Putamen (tissue), 1 donor: ENCODE measurements around the gene PYDC1.
"Not testable (repeated sequence)": the region's sequence is repeated elsewhere in the genome, so short reads cannot be mapped to it uniquely, and the experiment has no call there.

Experiments
- DNase-seq: peaks from one replicate; pipeline ENCODE4 v3.0.0-alpha.2; 2016; ENCODE audit warnings: low spot score

Gene PYDC1

DNA sequence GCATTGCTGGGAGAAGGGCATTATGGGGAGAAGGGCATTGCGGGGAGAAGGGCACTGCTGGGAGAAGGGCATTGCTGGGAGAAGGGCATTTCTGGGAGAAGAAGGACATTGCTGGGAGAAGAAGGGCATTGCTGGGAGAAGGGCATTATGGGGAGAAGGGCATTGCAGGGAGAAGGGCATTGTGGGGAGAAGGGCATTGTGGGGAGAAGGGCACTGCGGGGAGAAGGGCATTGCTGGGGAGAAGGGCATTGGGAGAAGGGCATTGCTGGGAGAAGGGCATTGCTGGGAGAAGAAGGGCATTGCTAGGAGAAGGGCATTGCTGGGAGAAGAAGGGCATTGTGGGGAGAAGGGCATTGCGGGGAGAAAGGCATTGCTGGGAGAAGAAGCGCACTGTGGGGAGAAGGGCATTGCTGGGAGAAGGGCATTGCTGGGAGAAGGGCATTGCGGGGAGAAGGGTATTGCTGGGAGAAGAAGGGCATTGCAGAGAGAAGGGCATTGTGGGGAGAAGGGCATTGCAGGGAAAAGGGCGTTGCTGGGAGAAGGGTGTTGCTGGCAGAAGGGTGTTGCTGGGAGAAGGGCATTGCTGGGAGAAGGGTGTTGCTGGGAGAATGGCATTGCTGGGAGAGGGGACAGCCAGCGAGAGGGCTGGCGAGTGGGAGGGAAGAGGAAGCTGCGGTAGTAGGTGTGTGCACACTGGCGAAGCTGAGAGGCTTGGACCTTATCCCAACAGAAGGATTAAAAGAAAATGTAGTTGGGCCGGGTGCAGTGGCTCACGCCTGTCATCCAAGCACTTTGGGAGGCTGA lies 4.6 kb upstream of the PYDC1 start:
- no peak for DNase-seq

DNA sequence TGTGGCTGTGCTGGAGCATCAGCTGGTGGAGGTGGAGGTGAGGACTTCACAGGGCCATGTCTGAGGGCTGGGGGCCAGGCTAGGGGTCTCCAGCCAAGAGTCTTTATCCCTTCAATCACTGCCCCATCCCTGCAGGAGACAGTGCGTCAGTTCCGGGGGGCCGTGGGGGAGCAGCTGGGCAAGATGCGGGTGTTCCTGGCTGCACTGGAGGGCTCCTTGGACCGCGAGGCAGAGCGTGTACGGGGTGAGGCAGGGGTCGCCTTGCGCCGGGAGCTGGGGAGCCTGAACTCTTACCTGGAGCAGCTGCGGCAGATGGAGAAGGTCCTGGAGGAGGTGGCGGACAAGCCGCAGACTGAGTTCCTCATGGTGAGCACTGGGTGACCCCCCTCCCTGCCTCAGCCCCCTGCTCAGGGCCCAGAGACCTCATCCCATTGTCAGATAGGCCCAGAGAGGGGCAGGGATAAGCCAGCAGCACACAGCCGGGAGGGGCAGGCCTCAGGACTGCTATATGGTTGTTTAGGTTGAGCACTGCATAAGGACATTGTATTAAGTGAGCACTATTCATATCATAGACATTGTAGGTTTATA lies 2.3 kb upstream of the PYDC1 start:
- no peak for DNase-seq

DNA sequence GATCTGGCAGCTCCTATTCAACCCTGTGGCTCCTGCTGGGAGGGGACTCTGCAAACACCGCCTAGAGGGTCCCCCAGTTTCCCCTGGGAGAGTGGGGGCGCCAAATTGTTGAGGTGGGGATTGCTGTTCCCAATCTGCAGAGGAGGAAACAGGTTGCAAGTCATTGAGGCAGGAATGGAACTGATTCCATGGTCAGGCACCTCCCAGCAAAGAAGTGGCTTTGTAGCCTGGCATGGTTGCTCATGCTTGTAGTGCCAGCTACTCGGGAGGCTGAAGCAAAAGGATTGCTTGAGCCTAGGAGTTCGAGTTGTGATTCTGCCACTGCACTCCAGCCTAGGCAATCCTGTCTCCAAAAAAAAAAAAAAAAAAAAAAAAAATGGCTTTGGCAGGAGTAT lies 198 bp upstream of the PYDC1 start:
- DNase-seq: no peak

DNA sequence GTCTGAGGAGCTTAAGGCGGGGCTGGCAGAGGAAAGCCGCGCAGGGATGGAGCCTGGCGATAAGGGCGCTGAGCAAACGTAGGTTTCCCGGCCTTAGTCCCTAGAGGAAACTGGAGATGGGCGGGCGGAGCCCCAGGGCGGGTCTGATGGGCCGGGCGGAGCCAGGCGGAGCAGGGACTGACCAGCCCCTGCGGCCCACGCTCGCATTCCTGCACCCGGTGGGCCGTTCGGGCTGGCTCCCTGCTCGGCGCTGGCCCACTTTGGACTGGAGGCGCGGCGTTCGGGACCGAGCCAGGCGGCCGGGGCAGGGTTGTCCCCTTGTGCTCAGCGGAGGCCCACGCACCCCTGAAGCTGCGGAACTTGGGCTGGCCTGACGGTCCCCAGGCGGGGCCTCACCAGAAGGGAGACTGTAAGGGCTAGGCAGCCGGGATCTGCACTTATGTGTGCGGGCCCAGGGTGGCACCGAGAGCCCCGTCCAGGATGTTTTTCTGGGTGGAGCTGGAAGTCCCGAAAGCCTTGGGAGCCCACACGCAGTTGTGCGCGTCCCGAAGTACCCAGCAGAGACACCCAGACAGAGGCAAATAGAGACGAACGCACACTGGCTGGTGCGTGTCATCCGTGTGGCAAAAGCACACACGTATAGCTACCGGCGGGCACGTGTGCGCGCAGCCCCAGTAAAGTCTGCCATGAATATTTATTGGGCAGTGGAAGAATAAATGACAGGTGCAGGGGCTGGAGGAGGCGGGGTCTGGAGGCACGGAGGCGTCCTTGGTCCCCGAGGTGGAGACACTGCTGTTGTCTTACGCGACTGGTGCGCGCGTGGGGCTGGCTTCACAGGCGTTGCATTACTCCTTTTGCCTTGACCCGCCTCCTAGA lies 1.4 kb downstream of the PYDC1 start:
- DNase-seq: no peak

DNA sequence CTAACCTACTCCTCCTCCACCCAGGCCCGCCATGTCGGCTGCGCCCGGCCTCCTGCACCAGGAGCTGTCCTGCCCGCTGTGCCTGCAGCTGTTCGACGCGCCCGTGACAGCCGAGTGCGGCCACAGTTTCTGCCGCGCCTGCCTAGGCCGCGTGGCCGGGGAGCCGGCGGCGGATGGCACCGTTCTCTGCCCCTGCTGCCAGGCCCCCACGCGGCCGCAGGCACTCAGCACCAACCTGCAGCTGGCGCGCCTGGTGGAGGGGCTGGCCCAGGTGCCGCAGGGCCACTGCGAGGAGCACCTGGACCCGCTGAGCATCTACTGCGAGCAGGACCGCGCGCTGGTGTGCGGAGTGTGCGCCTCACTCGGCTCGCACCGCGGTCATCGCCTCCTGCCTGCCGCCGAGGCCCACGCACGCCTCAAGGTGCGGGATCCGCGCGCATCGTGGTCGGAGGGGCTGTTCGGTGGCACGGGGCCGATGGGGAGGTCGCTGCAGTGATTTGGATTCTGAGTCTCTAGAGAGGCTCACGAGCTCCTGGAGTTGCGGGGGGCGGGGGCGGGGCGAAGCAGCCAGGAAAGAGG lies 2.1 kb downstream of the PYDC1 start:
- DNase-seq: no peak

DNA sequence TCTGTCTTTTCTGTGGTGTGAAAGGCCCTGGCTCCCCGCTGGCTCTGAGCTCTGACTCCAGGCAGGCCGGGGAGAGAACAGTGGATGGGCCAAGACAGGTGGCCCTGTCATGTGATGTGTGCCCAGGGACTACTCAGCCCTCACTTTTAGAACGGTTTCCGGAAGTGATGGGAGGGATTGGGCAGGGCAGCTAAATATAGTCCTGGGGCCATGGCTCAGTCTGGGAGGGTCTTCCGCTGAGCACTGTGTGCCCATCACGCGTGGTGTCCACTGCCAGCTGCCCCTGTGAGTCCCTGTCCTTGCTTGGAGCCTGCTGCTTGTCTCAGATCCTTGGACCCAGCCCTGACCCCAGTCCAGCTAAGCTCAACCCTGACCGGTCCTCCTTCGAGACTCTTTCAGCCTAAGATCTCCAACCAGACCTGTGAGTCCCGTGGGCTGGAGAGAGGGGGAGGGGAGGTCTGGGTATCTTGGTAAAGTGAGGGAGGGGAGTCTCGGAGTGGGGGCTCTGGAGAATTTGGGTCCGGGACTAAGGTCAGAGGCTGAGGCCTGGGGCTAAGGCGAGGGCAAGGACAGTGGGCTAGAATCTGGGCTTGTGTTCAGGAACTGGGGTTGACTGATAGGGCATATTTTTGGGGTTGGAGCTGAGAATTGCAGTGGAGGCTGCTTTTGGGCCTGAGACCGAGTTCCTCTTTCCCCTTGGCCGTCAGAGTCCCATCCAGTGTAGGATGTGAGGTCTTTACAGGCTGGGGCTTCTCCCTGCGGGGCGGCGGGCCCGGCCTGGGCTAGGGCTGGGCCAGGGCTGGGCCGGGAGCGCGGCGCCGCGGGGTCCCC lies 2.8 kb downstream of the PYDC1 start, which contains the start of gene TRIM72:
TSS of gene TRIM72 (plus strand) at position 243 of the 831 bp plus-strand sequence. CDS start 620 bp downstream, outside the sequence.
- no peak for DNase-seq

DNA sequence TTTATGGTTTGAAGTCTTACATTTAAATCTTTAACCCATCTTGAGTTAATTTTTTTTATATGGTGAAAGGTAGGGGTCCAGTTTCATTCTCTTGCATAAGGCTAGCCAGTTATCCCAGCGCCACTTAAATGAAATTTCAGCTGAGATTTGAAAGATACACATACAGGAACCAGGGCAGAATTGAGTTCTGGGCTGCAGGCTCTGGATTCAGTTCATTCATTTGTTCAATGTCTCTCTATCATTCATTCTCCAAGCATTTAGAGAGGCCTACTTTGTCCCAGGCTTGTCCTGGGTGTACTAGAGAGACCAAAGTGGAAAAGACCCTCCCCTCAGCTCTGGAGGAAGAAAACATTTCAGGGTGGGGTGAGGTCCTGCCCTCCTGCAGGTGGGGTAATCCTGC lies 3.6 kb downstream of the PYDC1 start:
- no peak for DNase-seq

DNA sequence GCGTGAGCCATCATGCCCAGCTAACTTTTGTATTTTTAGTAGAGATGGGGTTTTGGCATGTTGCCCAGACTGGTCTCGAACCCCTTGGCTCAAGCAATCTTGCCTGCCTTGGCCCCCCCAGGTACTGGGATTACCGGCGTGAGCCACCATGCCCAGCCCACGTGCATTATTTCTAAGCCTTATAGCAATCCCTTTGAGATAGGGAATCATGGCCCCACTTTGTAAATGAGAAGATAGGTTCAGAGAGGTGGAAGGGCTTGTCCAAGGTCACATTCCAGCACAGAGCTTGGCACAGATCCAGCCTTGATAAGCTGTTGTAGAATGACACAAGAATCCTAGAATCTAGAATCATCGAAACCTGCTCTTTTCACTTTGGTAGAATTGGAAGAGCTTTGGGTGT lies 10.2 kb downstream of the PYDC1 start:
- DNase-seq: no peak

DNA sequence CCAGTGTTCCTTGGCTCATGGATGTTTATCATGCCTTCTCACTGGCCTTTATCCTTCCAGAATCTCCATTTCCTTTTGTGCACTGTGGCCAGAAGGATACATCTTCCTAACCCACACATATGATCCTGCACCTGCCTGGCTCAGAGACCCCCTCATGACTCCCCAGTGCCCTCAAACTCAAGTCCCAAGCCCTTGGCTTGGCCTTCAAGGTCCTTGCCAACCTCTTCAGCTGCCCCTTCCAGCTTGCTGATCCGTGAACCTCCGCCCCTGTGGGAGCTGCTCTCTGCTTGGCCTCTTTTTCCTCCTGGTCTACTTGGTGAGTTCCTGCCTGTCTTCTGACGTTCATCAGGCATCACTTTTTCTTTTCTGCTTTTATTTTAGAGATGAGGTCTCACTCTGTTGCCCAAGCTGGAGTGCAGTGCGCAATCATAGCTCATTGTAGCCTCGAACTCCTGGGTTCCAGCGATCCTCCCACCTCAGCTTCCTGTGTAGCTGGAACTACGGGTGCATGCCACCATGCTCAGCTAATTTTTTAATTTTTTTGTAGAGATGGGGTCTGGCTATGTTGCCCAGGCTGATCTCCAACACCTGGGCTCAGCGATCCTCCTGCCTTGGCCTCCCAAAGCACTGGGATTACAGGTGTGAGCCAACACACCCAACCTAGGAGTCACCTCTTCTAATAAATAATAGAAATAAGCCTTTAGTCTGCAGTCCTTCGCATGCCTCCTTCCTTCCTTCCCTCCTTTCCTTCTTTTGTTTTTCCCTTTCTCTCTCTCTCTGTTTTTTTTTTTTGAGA lies 11.9 kb downstream of the PYDC1 start:
- DNase-seq: no peak

DNA sequence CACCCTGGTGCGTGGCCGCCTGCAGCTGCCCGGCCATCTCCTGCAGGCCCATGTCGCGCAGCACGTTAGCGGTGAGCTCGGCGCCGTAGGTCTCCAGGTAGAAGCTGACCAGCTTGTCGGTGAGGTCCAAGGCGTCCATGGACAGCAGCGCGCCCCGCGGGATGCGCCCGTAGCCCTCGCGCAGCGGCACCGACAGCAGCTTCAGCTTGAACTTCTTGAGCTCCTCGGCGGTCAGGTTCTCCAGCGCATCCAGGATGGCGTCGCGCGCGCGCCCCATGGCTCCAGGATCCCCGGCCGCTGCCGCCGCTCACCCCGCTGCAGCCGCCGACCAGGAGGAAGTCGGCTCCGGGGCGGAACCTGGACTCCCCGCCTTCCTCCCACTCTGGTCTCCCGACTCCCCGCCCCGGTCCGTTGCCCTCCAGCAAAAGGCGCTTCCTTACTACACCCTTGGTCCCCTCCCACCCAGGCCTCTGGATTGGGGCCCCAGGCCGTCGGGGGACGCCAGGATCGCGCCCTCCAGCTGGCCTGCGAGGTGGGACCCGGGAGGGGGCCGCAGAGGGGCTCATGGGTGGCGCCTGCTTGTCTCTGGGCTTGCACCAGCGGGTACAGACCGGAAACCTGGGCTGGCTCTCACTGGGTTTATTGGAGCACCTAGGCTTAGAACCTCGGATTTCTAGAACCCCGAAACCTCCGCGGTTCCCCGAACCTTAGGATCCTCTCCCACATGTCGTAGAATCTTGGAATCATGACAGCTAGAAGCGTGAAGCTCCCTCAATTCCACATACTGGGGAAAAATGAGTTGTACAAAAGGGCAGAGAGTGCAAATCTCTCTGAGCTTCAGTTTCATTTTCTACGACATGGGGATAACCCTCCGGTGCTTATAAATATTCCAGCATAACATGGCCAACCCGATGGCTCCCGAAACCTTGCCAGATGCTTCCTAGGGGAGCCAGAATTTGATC lies 14.2 kb downstream of the PYDC1 start, which contains the start of gene PYCARD:
TSS of gene PYCARD (minus strand) at position 347 of the 962 bp plus-strand sequence. CDS start at position 277, 70 bp downstream.
- DNase-seq: peak; percentile 20

DNA sequence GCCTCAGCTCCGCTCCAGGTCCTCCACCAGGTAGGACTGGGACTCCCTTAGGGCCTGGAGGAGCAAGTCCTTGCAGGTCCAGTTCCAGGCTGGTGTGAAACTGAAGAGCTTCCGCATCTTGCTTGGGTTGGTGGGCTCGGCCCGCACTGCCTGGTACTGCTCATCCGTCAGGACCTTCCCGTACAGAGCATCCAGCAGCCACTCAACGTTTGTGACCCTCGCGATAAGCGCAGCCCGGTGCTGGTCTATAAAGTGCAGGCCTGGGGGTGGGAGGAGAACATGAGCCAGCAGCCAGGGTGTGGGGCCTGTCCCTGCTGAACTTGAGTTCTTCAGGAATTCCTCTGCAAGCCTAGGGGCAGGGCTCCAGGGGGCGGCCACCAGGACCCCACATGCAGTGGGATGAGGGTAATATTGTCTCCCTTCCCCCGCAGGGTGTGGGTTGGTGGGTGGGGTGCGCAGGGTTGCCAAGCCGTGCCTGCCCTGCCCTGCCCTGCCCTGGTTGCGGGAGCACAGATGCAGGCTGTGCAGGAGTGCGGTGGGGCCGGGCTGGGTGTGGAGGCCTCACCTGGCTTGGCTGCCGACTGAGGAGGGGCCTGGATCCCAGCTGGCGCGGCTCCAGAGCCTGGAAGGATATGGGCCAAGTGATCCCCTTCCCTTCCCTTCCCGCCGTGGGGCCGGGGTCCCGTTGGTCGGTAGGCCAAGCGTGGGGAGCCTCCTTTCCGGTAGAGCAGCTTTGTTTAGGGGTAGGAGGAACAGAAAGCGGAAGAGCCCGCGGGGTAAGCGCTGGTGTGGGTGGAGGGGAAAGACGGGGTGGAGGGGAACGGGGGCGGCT lies 15.1 kb downstream of the PYDC1 start:
- DNase-seq: peak; percentile 12

DNA sequence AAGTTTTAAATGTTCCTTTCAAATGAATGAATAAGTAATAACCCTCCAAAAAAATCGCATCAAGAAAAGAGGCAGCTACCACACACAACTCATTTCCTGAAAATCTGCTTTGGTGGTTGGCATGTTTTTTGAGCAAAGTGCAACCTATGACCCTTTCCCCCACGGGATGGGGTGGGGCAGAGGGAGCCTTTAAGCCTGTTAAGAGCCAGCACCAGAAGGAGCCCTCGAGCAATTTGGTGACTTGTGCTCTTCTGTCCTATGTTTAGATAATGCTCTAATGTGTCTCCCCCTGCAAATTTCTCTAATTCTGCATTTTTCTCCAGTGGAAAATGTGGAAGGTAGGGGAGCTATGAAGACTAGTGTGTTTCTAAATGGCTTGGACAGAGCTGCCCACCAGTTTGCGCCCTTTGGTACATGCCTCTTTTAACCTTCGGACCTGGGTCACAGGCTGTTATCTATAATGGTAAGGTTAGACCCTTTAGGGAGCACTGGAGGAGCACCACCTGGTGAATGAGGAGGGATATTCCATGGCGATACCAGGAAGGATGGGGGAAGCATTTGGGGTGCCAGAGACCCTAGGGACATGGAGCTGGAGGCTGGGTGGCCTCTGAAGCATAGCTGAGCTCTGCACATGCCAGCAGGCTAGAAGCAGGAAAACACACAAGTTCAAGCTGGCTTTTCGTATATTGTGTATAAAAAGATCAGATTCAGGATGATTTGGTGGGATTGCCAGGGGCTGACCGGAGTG lies 15.9 kb downstream of the PYDC1 start:
- DNase-seq: no peak

DNA sequence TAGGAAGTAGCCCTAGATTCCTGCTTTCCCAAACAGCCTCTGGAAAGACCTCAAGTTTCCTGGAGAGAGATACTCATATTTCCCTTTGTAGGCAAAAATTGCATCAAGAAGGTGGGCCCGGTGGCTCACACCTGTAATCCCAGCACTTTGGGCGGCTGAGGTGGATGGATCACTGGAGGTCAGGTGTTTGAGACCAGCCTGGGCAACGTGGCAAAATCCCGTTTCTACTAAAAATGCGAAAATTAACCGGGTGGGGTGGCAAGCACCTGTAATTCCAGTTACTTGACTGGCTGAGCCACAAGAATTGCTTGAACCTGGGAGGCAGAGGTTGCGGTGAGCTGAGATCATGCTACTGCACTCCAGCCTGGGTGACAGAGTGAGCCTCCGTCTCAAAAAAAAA lies 16.8 kb downstream of the PYDC1 start:
- DNase-seq: not testable (repeated sequence)

DNA sequence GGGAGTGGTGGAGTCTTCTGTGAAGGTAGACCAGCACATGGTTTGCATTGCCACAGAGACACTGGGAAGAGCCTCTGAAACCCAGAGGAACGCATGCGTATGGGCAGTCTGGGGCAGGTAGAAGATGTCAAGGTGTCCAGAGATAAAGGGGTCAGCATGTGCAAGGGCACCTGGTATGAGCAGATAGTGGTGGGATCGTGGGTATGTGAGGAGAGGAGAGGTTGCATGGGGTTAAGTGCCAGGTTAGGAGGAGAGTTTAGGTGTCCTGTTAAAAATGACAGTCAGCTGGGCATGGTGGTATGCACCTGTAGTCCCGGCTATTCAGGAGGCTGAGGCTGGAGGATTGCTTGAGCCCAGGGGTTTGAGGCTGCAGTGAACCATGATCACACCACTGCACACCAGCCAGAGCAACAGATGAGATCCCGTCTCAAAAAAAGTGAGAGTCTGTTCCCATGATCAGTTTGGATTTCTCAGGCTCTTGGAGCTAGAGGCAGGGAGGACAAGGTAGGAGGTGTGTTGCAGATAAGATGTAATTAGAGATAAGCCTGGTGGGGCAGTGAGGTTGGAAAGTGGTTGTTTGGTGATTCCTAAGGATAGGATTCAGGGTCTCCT lies 17.4 kb downstream of the PYDC1 start:
- no peak for DNase-seq

DNA sequence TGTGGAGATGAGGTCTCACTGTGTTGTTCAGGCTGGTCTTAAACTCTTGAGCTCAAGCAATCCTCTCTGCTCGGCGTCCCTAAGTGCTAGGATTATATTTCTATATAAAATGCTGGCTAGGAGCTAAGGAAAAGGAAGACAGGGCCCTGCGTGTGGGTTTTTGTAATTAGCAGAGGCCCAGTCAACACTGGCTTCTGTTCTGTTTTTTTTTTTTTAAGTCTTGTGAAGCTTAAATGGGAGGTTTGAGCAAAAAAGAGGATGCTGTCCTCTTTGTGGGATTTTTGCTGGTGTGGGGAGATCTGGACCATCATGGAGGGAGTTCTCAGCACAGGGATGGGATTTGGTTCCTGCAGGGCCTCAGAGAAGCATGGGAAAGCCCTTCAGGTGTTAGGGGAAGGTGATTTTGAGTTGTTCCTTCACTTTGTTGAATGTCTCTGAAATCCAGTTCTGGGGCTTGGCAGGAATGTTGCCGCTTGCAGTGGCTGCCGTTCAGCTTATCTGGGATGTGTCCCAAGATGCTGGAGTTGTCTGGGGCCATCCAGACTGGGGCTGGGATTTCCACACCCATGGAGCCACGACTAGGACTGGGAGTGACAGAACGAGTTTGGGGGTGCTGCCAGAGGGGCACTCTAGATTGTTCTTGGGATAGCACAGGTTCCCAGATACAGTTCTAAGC lies 18.6 kb downstream of the PYDC1 start:
- no peak for DNase-seq

DNA sequence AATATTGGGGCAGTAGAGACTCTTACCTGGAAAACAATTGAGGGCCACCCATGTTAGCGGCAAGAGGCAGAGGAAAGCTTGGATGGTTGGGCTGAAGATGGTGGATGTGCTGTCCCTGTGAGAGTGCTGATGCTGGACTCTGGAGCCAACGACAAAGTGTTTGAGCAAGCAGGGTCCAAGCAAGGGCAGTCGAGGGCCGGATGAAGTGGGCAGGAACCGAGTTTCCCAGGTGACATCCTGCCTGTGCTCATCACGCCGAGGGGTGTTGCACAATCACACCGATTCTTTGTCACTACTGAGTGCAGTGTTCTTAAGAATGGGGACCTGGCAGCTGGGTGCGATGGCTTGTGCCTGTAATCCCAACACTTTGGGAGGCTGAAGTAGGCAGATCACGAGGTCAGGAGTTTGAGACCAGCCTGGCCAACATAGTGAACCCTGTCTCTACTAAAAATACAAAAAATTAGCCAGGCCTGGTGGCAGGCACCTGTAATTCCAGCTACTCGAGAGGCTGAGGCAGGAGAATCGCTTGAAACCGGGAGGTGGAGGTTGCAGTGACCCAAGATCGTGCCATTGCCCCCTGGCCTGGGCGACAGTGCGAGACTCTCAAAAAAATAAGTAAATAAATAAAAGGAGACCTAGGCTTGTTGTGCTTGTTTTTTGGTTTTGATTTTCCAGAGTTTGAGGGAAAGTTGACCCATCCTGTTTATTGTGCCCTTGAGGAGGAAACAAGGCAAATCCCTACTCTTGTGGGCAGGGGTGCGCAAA lies 20.4 kb downstream of the PYDC1 start:
- no peak for DNase-seq
